Hepatocyte (in vitro differentiated cells): ENCODE measurements around the gene C10orf95. TPM values are rescaled to one million over a fixed set of nuclear protein-coding genes. Genes with fewer than 3 reads are reported as not detected.

Source experiments
- DNase-seq: peaks from one replicate; pipeline ENCODE4 v3.0.0-alpha.2; 2016; ENCODE audit warnings: low spot score
- H2AFZ ChIP-seq: fragments of 200-600 bp; sonication (generic); 2 replicates; pipeline ENCODE4 v1.6.0; 2016; ENCODE audit warnings: antibody characterized with exemption, mild to moderate bottlenecking
- H3K27ac ChIP-seq: fragments of 200-600 bp; sonication (generic); 2 replicates; pipeline ENCODE4 v1.5.1; 2016; ENCODE audit warnings: mild to moderate bottlenecking
- H3K27me3 ChIP-seq: fragments of 200-600 bp; sonication (generic); 2 replicates; pipeline ENCODE4 v1.6.1; 2016
- H3K36me3 ChIP-seq: fragments of 200-600 bp; sonication (generic); replicated peaks from 2 replicates; pipeline ENCODE4 v1.5.1; 2016; ENCODE audit warnings: low read depth; ENCODE audit not compliant: insufficient read depth
- H3K4me1 ChIP-seq: fragments of 200-600 bp; sonication (generic); 2 replicates; pipeline ENCODE4 v1.5.1; 2016; ENCODE audit warnings: mild to moderate bottlenecking, moderate library complexity; ENCODE audit not compliant: insufficient read depth
- H3K4me2 ChIP-seq: fragments of 200-600 bp; sonication (generic); 2 replicates; pipeline ENCODE4 v1.6.0; 2016
- H3K4me3 ChIP-seq: fragments of 200-600 bp; sonication (generic); 2 replicates; pipeline ENCODE4 v1.5.1; 2016; ENCODE audit warnings: mild to moderate bottlenecking
- H3K79me2 ChIP-seq: fragments of 200-600 bp; sonication (generic); 2 replicates; pipeline ENCODE4 v1.6.0; 2017; ENCODE audit warnings: mild to moderate bottlenecking
- H3K9me2 ChIP-seq: fragments of 200-600 bp; sonication (generic); replicated peaks from 2 replicates; pipeline ENCODE4 v1.6.0; 2017; ENCODE audit warnings: mild to moderate bottlenecking; ENCODE audit not compliant: insufficient read depth
- H3K9me3 ChIP-seq: fragments of 200-600 bp; sonication (generic); 2 replicates; pipeline ENCODE4 v1.5.1; 2016; ENCODE audit warnings: low read depth, mild to moderate bottlenecking
- H4K20me1 ChIP-seq: fragments of 200-600 bp; sonication (generic); 2 replicates; pipeline ENCODE4 v1.6.0; 2016; ENCODE audit warnings: mild to moderate bottlenecking; ENCODE audit not compliant: insufficient read depth, poor library complexity, severe bottlenecking
- EZH2 ChIP-seq: fragments of 200-600 bp; sonication (generic); IDR thresholded peaks from 2 replicates; pipeline ENCODE4 v1.6.1; 2016; ENCODE audit warnings: antibody characterized with exemption, mild to moderate bottlenecking, borderline replicate concordance
- EZH2phosphoT487 ChIP-seq: fragments of 200-600 bp; sonication (generic); IDR thresholded peaks from one replicate; pipeline ENCODE4 v1.6.1; 2018; ENCODE audit warnings: antibody characterized with exemption, mild to moderate bottlenecking, low read depth, moderate library complexity; ENCODE audit not compliant: unreplicated experiment, severe bottlenecking
- WGBS: methylation state at CpG from one replicate; pipeline ENCODE4 v1.1.6; 2016; ENCODE audit warnings: low lambda C conversion rate; ENCODE audit errors: missing lambda C conversion rate; 5-methylcytosine and 5-hydroxymethylcytosine counted together
- polyA plus RNA-seq: library from polyadenylated mRNA; unstranded; fragments of >200 nt; fragmentation: Nextera tagmentation; extraction: Ambion mirVana; gene quantifications from 2 replicates; pipeline ENCODE4 v1.2.1, GENCODE V29; 2016
- total RNA-seq: library from RNA; depleted of rRNA; stranded (reverse); fragments of >200 nt; gene quantifications from 2 replicates; pipeline ENCODE4 v1.2.3, GENCODE V29; 2014
- TF ChIP-seq, protein P1 (sequence below): fragments of 200-600 bp; sonication (generic); IDR thresholded peaks from 2 replicates; pipeline ENCODE4 v1.5.1; 2016; ENCODE audit warnings: antibody characterized with exemption, mild to moderate bottlenecking; ENCODE audit not compliant: poor library complexity

The C10orf95 gene
- total and polyA plus RNA-seq, 2 experiments from 2014 or later, result 5.2 to 7.7 TPM

DNA sequence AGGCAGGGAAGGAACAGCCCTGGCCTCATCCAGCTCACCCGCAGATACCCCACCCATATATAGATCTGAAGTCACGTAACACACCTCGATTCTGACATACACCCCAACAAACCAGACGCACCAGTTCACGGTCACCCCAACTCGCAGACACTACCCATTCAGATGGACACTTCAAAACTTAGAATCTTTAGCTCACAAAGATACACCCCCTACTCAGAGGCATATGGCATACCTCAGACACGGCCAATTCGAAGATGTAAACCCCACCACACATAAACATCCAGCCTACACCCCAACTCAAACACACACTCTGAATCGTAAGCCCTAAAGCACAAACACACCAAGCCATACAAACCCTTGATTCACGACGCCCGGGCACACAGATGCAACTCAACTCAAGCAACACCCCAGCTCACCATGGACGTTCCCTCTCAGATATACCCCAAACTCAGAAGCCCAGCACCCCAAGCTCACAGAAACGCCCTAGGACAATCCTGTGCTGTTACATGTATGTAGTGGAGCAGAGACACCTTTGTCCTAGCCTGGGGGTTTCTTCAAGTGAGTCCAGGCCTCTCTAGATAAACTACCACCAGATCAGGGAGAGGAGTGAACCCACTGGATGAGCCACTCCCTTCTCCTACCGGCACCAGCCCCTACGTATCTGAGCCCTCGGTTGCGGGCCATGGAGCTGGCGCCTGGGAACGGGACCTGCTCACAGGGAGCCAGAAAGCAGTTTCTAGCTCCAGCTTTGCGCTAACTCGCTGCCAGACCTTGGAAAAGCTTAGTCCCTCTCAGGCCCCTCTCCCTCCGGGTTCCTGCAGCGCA lies 41.5 kb downstream of the C10orf95 start:
- H3K27me3 ChIP-seq, result peaks cover 36% of the 10 kb centered on the region
- DNase-seq, result no peak
- peaks cover 11% of the 10 kb centered on the region for H3K4me1 ChIP-seq
- peak overlapping the region; percentile 62 for H2AFZ ChIP-seq
- H3K27ac ChIP-seq, result peak overlapping the region; percentile 88
- H3K9me3 ChIP-seq, result no peaks in the 10 kb centered on the region
- 37% methylated on average over 24 of the region's 24 CpGs for WGBS
- H4K20me1 ChIP-seq, result no peaks in the 10 kb centered on the region
- H3K79me2 ChIP-seq, result no peaks in the 10 kb centered on the region
- TF ChIP-seq EZH2 (no peak), EZH2phosphoT487 (no peak)
- TF ChIP-seq, protein P1, sequence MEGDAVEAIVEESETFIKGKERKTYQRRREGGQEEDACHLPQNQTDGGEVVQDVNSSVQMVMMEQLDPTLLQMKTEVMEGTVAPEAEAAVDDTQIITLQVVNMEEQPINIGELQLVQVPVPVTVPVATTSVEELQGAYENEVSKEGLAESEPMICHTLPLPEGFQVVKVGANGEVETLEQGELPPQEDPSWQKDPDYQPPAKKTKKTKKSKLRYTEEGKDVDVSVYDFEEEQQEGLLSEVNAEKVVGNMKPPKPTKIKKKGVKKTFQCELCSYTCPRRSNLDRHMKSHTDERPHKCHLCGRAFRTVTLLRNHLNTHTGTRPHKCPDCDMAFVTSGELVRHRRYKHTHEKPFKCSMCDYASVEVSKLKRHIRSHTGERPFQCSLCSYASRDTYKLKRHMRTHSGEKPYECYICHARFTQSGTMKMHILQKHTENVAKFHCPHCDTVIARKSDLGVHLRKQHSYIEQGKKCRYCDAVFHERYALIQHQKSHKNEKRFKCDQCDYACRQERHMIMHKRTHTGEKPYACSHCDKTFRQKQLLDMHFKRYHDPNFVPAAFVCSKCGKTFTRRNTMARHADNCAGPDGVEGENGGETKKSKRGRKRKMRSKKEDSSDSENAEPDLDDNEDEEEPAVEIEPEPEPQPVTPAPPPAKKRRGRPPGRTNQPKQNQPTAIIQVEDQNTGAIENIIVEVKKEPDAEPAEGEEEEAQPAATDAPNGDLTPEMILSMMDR, result no peak
- peak overlapping the region; percentile 96 for H3K4me2 ChIP-seq
- H3K4me3 ChIP-seq, result peak overlapping the region; percentile 49
- H3K36me3 ChIP-seq, result no peaks in the 10 kb centered on the region
- H3K9me2 ChIP-seq, result no peaks in the 10 kb centered on the region

DNA sequence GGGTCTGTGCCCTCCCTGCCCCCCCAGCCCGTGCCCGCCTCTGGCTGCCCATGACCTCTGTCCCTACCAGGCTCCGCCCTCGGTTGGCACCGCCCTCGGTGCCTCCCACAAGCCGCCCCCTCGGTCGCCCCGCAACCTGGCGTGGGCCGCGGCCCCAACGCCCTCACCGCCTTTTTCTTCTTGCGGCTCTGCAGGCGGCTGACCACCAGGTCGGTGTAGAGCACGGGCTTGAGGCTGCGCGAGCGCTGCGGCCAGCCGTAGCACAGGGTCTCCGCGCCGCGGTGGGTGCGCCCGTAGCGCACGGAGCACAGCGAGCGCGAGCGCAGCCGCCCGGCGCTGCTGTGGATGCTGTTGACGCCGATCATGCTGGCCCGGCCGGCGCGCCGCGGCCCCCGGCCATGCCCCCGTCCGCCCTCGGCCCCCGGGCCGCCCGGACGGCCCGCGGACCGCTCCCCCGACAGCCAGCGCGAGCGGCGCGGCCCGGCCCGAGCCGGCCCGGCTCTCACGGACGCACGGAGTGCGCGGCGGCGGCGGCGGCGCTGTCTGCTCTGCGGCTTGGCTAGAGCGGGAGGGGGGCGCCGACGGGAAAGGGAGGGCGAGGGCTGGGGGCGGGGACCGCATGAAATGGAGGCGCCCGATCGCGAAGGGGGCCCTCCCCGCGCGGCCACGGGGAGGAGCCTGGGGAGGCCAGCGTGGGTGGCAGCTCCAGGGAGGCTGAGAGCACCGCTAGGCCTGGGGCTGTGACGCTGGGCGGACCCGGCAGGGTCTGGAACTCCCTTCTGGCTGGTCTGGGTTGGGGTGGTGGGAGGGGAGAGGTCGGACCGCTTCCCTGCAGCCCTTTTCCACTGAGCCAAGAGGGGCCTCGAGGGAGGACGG lies 42.4 kb downstream of the C10orf95 start:
- Histone ChIP-seq H3K9me2 (no peaks in the 10 kb centered on the region), H2AFZ (no peak overlapping the region), H3K27ac (peak overlapping the region; percentile 88)

DNA sequence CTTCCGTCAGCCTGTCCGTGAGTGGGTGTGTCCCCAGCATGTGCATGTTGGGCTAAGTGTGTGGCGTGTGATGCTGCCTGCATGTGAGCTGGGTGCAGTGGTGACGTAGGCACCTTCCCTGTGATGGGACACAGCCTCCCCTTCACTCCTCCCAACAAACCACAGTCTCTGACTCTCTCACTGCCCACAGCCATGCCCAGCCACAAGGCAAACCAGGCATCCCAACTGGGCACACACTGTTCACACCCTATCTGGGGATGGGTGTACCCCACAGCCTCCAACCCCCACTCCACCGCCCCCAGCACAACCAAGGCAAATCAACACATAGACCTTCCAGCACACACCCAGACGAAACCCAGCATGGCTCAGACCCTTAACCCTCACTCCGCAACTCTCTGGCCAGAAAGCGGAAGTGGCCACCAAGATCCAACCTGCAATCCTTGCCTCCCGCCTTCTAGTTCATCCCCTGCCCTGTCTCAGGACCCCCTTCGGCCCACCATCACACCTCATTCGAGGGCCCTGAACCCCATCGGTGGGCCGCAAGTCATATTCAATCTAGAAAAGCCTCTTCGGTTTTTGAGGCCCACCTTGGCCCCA lies 43.1 kb downstream of the C10orf95 start:
- Histone ChIP-seq H3K9me3 (no peaks in the 10 kb centered on the region), H3K36me3 (no peaks in the 10 kb centered on the region), H3K9me2 (no peaks in the 10 kb centered on the region), H3K27me3 (peaks cover 36% of the 10 kb centered on the region), H3K27ac (peak overlapping the region; percentile 53), H3K4me3 (peak overlapping the region; percentile 49), H2AFZ (no peak overlapping the region), H3K79me2 (no peaks in the 10 kb centered on the region), H3K4me1 (peaks cover 11% of the 10 kb centered on the region), H4K20me1 (no peaks in the 10 kb centered on the region), H3K4me2 (peak overlapping the region; percentile 96)
- WGBS, result 72% methylated on average over 12 of the region's 14 CpGs
- TF ChIP-seq EZH2, result no peak
- TF ChIP-seq, protein P1, result no peak
- no peak for TF ChIP-seq EZH2phosphoT487
- DNase-seq, result no peak

More for the DNA sequence above, 42.4 kb downstream of the C10orf95 start:
- peaks cover 11% of the 10 kb centered on the region for H3K4me1 ChIP-seq
- H3K79me2 ChIP-seq, result no peaks in the 10 kb centered on the region
- H3K4me3 ChIP-seq, result peak overlapping the region; percentile 49
- H4K20me1 ChIP-seq, result no peaks in the 10 kb centered on the region
- TF ChIP-seq EZH2phosphoT487 (no peak), EZH2 (peak; percentile 54)
- TF ChIP-seq, protein P1, result no peak
- peaks cover 36% of the 10 kb centered on the region for H3K27me3 ChIP-seq
- 2% methylated on average over 22 of the region's 103 CpGs for WGBS
- H3K9me3 ChIP-seq, result no peaks in the 10 kb centered on the region
- peak overlapping the region; percentile 96 for H3K4me2 ChIP-seq
- H3K36me3 ChIP-seq, result no peaks in the 10 kb centered on the region
- DNase-seq, result peak; percentile 84
